GM23248 (cell line): ENCODE measurements around the gene SCN8A. TPM values are rescaled to one million over a fixed set of nuclear protein-coding genes. Genes with fewer than 3 reads are reported as not detected.

Experiments used
- DNase-seq: peaks from one replicate; pipeline ENCODE4 v3.0.0-alpha.2; 2015
- H2AFZ ChIP-seq: fragments of 200-600 bp; sonication (generic); 2 replicates; pipeline ENCODE4 v1.6.1; 2016; ENCODE audit warnings: antibody characterized with exemption
- H3F3A ChIP-seq: fragments of 200-600 bp; sonication (generic); 2 replicates; pipeline ENCODE4 v1.6.1; 2016; ENCODE audit warnings: mild to moderate bottlenecking, antibody characterized with exemption, mixed run types; ENCODE audit not compliant: insufficient read depth
- H3K27ac ChIP-seq: fragments of 200-600 bp; sonication (generic); 2 replicates; pipeline ENCODE4 v1.5.1; 2016; ENCODE audit warnings: mild to moderate bottlenecking
- H3K27me3 ChIP-seq: fragments of 200-600 bp; sonication (generic); replicated peaks from 2 replicates; pipeline ENCODE4 v1.6.1; 2016; ENCODE audit warnings: mild to moderate bottlenecking; ENCODE audit not compliant: insufficient read depth
- H3K36me3 ChIP-seq: fragments of 200-600 bp; sonication (generic); 2 replicates; pipeline ENCODE4 v1.6.1; 2016; ENCODE audit warnings: low read depth, mild to moderate bottlenecking
- H3K4me1 ChIP-seq: fragments of 200-600 bp; sonication (generic); 2 replicates; pipeline ENCODE4 v1.6.1; 2016; ENCODE audit warnings: mild to moderate bottlenecking; ENCODE audit not compliant: insufficient read depth
- H3K4me2 ChIP-seq: fragments of 200-600 bp; sonication (generic); one replicate; pipeline ENCODE4 v1.6.1; 2016; ENCODE audit warnings: mild to moderate bottlenecking; ENCODE audit not compliant: unreplicated experiment
- H3K4me3 ChIP-seq: fragments of 200-600 bp; sonication (generic); 2 replicates; pipeline ENCODE4 v1.5.1; 2016; ENCODE audit warnings: mild to moderate bottlenecking
- H3K79me2 ChIP-seq: fragments of 200-600 bp; sonication (generic); 2 replicates; pipeline ENCODE4 v1.6.1; 2016; ENCODE audit warnings: mild to moderate bottlenecking; ENCODE audit not compliant: insufficient read depth
- H3K9ac ChIP-seq: fragments of 200-600 bp; sonication (generic); 2 replicates; pipeline ENCODE4 v1.6.1; 2016; ENCODE audit warnings: mild to moderate bottlenecking
- H3K9me2 ChIP-seq: fragments of 200-600 bp; sonication (generic); 2 replicates; pipeline ENCODE4 v1.6.1; 2016; ENCODE audit warnings: mixed run types, mild to moderate bottlenecking, moderate library complexity; ENCODE audit not compliant: insufficient read depth
- H3K9me3 ChIP-seq: fragments of 200-600 bp; sonication (generic); one replicate; pipeline ENCODE4 v1.6.1; 2017; ENCODE audit warnings: low read depth
- H4K20me1 ChIP-seq: fragments of 200-600 bp; sonication (generic); 2 replicates; pipeline ENCODE4 v1.6.0; 2016; ENCODE audit not compliant: insufficient read depth
- EZH2 ChIP-seq: fragments of 200-600 bp; sonication (generic); IDR thresholded peaks from 2 replicates; pipeline ENCODE4 v1.6.1; 2018; ENCODE audit warnings: antibody characterized with exemption, mild to moderate bottlenecking; ENCODE audit not compliant: insufficient read depth, poor library complexity, severe bottlenecking
- EZH2phosphoT487 ChIP-seq: fragments of 200-600 bp; sonication (generic); IDR thresholded peaks from 2 replicates; pipeline ENCODE4 v1.6.1; 2018; ENCODE audit warnings: antibody characterized with exemption, moderate library complexity, mild to moderate bottlenecking, low read depth; ENCODE audit not compliant: insufficient read depth
- WGBS, 2 experiments: methylation state at CpG; one replicate each; pipeline ENCODE4 v1.1.6; 2015 to 2017; ENCODE audit warnings: low lambda C conversion rate in 2 of 2, low coverage in 1 of 2; ENCODE audit errors: missing lambda C conversion rate in 2 of 2; 5-methylcytosine and 5-hydroxymethylcytosine counted together
- in situ Hi-C: fragments of 300-500 bp; cut with MboI; formaldehyde crosslinking; loops from 2 replicates; pipeline ENCODE4 v1.15.0; 2020
- polyA plus RNA-seq: library from polyadenylated mRNA; unstranded; fragments of >200 nt; fragmentation: Nextera tagmentation; extraction: Ambion mirVana; gene quantifications from 2 replicates; pipeline ENCODE4 v1.2.1, GENCODE V29; 2016
- total RNA-seq: library from RNA; depleted of rRNA; stranded (reverse); fragments of >200 nt; shearing (Covaris generic); gene quantifications from 2 replicates; pipeline ENCODE4 v1.2.3, GENCODE V29; 2014

The SCN8A gene
- total and polyA plus RNA-seq, 2 experiments from 2014 or later, result 6.7 to 13.8 TPM

GRCh38 chr12:51687614-51688013 lies 96.6 kb downstream of the SCN8A start:
- Histone ChIP-seq H3K9ac (peak overlapping the region; percentile 7; the same call in 1 of the 2 replicates), H3K27me3 (no peaks in the 10 kb centered on the region), H3K79me2 (peaks cover 35% of the 10 kb centered on the region), H3K4me3 (0 out of 2 replicates have a peak overlapping the region, but pooled peaks have one; percentile 27), H3K9me2 (no peaks in the 10 kb centered on the region), H3F3A (peaks cover 53% of the 10 kb centered on the region), H3K4me2 (peak overlapping the region; percentile 66), H3K27ac (peak overlapping the region; percentile 63), H3K9me3 (no peaks in the 10 kb centered on the region), H4K20me1 (no peaks in the 10 kb centered on the region; the same call in 1 of the 2 replicates), H3K36me3 (no peaks in the 10 kb centered on the region), H3K4me1 (peaks cover 45% of the 10 kb centered on the region), H2AFZ (no peak overlapping the region)
- TF ChIP-seq EZH2 (no peak), EZH2phosphoT487 (0 out of 2 replicates have a peak, but pooled peaks have one; percentile 77)
- DNase-seq, result peak; percentile 86
- WGBS, 2 experiments, result 33 to 35% methylated on average over 3 of the region's 3 CpGs
- in situ Hi-C loops, result no loop called here

GRCh38 chr12:51689983-51690382 lies 99.0 kb downstream of the SCN8A start:
- no peak overlapping the region for H3K9ac ChIP-seq
- H3K4me3 ChIP-seq, result no peak overlapping the region
- WGBS, 2 experiments, result 92 to 94% methylated on average over 4 of the region's 4 CpGs
- H3K79me2 ChIP-seq, result peaks cover 26% of the 10 kb centered on the region; the same call in 1 of the 2 replicates
- no peaks in the 10 kb centered on the region for H3K27me3 ChIP-seq
- no peak overlapping the region for H3K27ac ChIP-seq
- DNase-seq, result no peak
- no peak overlapping the region for H2AFZ ChIP-seq
- in situ Hi-C loops, result no loop called here
- no peaks in the 10 kb centered on the region; the same call in 1 of the 2 replicates for H3K36me3 ChIP-seq
- no peak for TF ChIP-seq EZH2
- TF ChIP-seq EZH2phosphoT487, result no peak
- no peaks in the 10 kb centered on the region for H3K9me3 ChIP-seq
- peaks cover 33% of the 10 kb centered on the region for H3K4me1 ChIP-seq
- H3K4me2 ChIP-seq, result no peak overlapping the region
- no peaks in the 10 kb centered on the region for H3K9me2 ChIP-seq
- H3F3A ChIP-seq, result peaks cover 43% of the 10 kb centered on the region
- no peaks in the 10 kb centered on the region; the same call in 1 of the 2 replicates for H4K20me1 ChIP-seq

GRCh38 chr12:51692016-51692415 lies 101.0 kb downstream of the SCN8A start:
- TF ChIP-seq EZH2 (no peak), EZH2phosphoT487 (no peak)
- Histone ChIP-seq H3K4me3 (no peak overlapping the region), H3K4me2 (no peak overlapping the region), H3K4me1 (peaks cover 30% of the 10 kb centered on the region), H3K9ac (no peak overlapping the region), H3K9me3 (no peaks in the 10 kb centered on the region), H3K9me2 (no peaks in the 10 kb centered on the region), H3K27ac (no peak overlapping the region), H2AFZ (no peak overlapping the region), H3K79me2 (peaks cover 20% of the 10 kb centered on the region; the same call in 1 of the 2 replicates), H3F3A (peaks cover 45% of the 10 kb centered on the region), H3K36me3 (no peaks in the 10 kb centered on the region; the same call in 1 of the 2 replicates), H4K20me1 (no peaks in the 10 kb centered on the region; the same call in 1 of the 2 replicates), H3K27me3 (no peaks in the 10 kb centered on the region)
- no peak for DNase-seq
- in situ Hi-C loops, result no loop called here
- WGBS, 2 experiments, result 98% methylated on average over 2 of the region's 2 CpGs

DNA sequence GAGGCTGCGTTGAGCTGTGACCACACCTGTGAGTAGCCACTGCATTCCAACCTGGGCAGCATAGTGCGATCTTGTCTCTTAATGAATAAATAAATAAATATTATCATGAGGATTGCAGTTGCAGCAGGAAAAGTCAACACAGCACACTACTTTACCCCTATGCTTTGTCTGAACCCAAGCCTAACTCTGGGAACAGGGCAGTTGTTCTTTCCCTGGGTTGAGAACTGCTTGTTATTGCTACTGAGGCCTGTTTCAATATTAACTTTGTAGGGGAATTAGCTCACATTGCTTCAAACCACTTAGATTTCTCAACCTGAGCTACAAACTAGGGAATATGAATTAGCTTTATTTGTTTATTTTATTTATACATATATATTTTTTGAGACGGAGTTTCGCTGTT lies 102.5 kb downstream of the SCN8A start:
- H3K4me2 ChIP-seq, result no peak overlapping the region
- WGBS, 2 experiments, result 98 to 100% methylated on average over 4 of the region's 4 CpGs
- peaks cover 30% of the 10 kb centered on the region for H3F3A ChIP-seq
- peaks cover 15% of the 10 kb centered on the region; the same call in 1 of the 2 replicates for H3K79me2 ChIP-seq
- H3K27me3 ChIP-seq, result no peaks in the 10 kb centered on the region
- H2AFZ ChIP-seq, result no peak overlapping the region
- in situ Hi-C loops, result no loop called here
- DNase-seq, result no peak
- H3K9me2 ChIP-seq, result no peaks in the 10 kb centered on the region
- H3K9me3 ChIP-seq, result no peaks in the 10 kb centered on the region
- H3K9ac ChIP-seq, result no peak overlapping the region
- H3K27ac ChIP-seq, result no peak overlapping the region
- TF ChIP-seq EZH2phosphoT487 (no peak), EZH2 (no peak)
- H4K20me1 ChIP-seq, result no peaks in the 10 kb centered on the region; the same call in 1 of the 2 replicates
- H3K4me1 ChIP-seq, result peaks cover 15% of the 10 kb centered on the region
- H3K4me3 ChIP-seq, result no peak overlapping the region
- H3K36me3 ChIP-seq, result no peaks in the 10 kb centered on the region; the same call in none of the 2 replicates
